IPS-18a (cell line): ENCODE data around the gene SRP54.

Experiments used
- H3K27ac ChIP-seq: one replicate; pipeline ENCODE4 v1.5.1; 2013; ENCODE audit warnings: low read length
- H3K27me3 ChIP-seq: one replicate; pipeline ENCODE4 v1.6.1; 2013; ENCODE audit warnings: mild to moderate bottlenecking, low read length; ENCODE audit not compliant: control insufficient read depth, insufficient read depth
- H3K36me3 ChIP-seq: one replicate; pipeline ENCODE4 v1.6.1; 2013; ENCODE audit warnings: low read depth, low read length; ENCODE audit not compliant: control insufficient read depth
- H3K4me1 ChIP-seq: one replicate; pipeline ENCODE4 v1.6.1; 2013; ENCODE audit warnings: low read depth, low read length; ENCODE audit not compliant: control insufficient read depth
- H3K4me3 ChIP-seq: one replicate; pipeline ENCODE4 v1.5.1; 2013; ENCODE audit warnings: low read length
- H3K9ac ChIP-seq: one replicate; pipeline ENCODE4 v1.6.1; 2013; ENCODE audit warnings: mild to moderate bottlenecking, low read length, moderate library complexity
- H3K9me3 ChIP-seq: one replicate; pipeline ENCODE4 v1.6.1; 2013; ENCODE audit warnings: low read depth, low read length; ENCODE audit not compliant: control insufficient read depth

Gene SRP54

DNA sequence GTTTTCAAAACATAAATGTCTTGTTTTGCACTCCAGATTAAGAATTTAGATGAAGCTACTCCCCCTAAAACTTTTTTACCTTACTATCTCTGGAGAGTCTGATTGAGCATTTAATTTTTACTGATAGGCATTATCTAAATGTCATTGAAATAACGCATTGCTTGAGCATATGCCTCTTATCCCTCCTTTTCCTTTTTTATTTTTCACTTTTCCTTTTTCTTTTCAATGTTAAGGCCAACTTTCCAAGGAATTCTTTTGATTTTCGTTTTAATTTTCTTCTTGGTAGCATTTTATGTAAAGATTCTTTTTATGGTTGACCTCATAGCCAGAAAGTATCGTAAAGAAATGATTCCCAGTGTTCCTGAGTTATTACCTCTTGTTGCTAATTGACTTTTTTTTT, 2.9 kb downstream of the SRP54 start:
- H3K27ac ChIP-seq = no peak overlapping the region
- H3K9ac ChIP-seq = no peak overlapping the region
- H3K36me3 ChIP-seq = no peaks in the 10 kb centered on the region
- peaks cover 8% of the 10 kb centered on the region for H3K4me1 ChIP-seq
- H3K27me3 ChIP-seq = no peaks in the 10 kb centered on the region
- H3K9me3 ChIP-seq = no peaks in the 10 kb centered on the region
- H3K4me3 ChIP-seq = no peak overlapping the region

GRCh38 chr14:34987180-34987579, 4.4 kb downstream of the SRP54 start:
- Histone ChIP-seq H3K4me1 (peaks cover 8% of the 10 kb centered on the region), H3K9ac (no peak overlapping the region), H3K36me3 (no peaks in the 10 kb centered on the region), H3K4me3 (no peak overlapping the region), H3K27ac (no peak overlapping the region), H3K9me3 (no peaks in the 10 kb centered on the region), H3K27me3 (no peaks in the 10 kb centered on the region)

GRCh38 chr14:34989762-34990161, 7.0 kb downstream of the SRP54 start:
- H3K4me3 ChIP-seq = no peak overlapping the region
- no peaks in the 10 kb centered on the region for H3K4me1 ChIP-seq
- no peak overlapping the region for H3K27ac ChIP-seq
- no peaks in the 10 kb centered on the region for H3K27me3 ChIP-seq
- no peaks in the 10 kb centered on the region for H3K36me3 ChIP-seq
- no peak overlapping the region for H3K9ac ChIP-seq
- H3K9me3 ChIP-seq = no peaks in the 10 kb centered on the region

- Histone ChIP-seq H3K4me3 (no peak overlapping the region), H3K27ac (no peak overlapping the region), H3K36me3 (no peaks in the 10 kb centered on the region), H3K27me3 (no peaks in the 10 kb centered on the region), H3K9me3 (no peaks in the 10 kb centered on the region), H3K4me1 (no peaks in the 10 kb centered on the region), H3K9ac (no peak overlapping the region)
These were observed 10.6 kb downstream of the SRP54 start for GRCh38 chr14:34993426-34993825.

DNA sequence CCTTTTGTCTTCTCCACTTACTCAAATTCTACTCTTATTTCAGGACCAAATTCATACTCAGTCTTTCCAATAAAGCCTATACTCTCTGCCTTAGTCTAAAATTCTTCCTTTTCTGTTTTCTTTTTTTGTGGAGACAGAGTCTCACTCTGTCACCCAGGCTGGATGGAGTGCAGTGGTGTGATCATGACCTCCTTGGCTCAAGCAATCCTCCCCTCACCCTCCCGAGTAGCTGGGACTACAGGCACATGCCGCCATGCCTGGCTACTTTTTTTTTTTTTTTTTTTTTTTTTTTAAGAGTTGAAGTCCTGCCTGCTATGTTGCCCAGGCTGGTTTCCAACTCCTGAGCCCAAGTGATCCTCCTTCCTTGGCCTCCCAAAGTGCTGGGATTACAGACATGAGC, 11.9 kb downstream of the SRP54 start:
- Histone ChIP-seq H3K36me3 (no peaks in the 10 kb centered on the region), H3K9ac (no peak overlapping the region), H3K9me3 (no peaks in the 10 kb centered on the region), H3K27ac (no peak overlapping the region), H3K4me3 (no peak overlapping the region), H3K27me3 (no peaks in the 10 kb centered on the region), H3K4me1 (no peaks in the 10 kb centered on the region)

DNA sequence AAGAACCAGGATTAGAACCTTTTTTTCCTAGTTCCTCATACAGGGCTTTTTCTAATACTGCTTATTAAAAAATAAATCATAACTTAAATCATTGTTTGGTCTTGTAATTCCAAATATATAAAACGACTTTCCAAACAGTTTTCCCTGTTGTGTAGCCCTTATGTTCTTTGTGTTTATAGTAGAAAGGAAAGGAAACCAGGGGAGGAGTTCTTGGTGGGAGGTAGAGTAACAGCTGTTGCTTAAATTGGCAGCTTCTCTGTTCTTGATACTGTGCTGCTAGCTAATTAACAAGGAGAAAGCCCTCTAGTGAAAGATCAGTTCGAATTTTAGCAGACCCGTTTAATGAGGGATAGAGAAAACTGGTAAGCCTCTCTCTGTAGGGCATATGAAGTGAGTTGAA, 15.0 kb downstream of the SRP54 start:
- no peaks in the 10 kb centered on the region for H3K4me1 ChIP-seq
- peaks cover 10% of the 10 kb centered on the region for H3K36me3 ChIP-seq
- H3K9ac ChIP-seq = no peak overlapping the region
- no peaks in the 10 kb centered on the region for H3K9me3 ChIP-seq
- no peak overlapping the region for H3K4me3 ChIP-seq
- H3K27ac ChIP-seq = no peak overlapping the region
- H3K27me3 ChIP-seq = no peaks in the 10 kb centered on the region

GRCh38 chr14:34999500-34999899, 16.7 kb downstream of the SRP54 start:
- H3K36me3 ChIP-seq = peaks cover 10% of the 10 kb centered on the region
- H3K4me3 ChIP-seq = no peak overlapping the region
- no peaks in the 10 kb centered on the region for H3K9me3 ChIP-seq
- H3K27me3 ChIP-seq = no peaks in the 10 kb centered on the region
- no peak overlapping the region for H3K27ac ChIP-seq
- H3K4me1 ChIP-seq = no peaks in the 10 kb centered on the region
- no peak overlapping the region for H3K9ac ChIP-seq

GRCh38 chr14:35001621-35002020, 18.8 kb downstream of the SRP54 start:
- peaks cover 10% of the 10 kb centered on the region for H3K36me3 ChIP-seq
- H3K4me3 ChIP-seq = no peak overlapping the region
- no peak overlapping the region for H3K27ac ChIP-seq
- no peaks in the 10 kb centered on the region for H3K9me3 ChIP-seq
- H3K9ac ChIP-seq = no peak overlapping the region
- no peaks in the 10 kb centered on the region for H3K27me3 ChIP-seq
- no peaks in the 10 kb centered on the region for H3K4me1 ChIP-seq

DNA sequence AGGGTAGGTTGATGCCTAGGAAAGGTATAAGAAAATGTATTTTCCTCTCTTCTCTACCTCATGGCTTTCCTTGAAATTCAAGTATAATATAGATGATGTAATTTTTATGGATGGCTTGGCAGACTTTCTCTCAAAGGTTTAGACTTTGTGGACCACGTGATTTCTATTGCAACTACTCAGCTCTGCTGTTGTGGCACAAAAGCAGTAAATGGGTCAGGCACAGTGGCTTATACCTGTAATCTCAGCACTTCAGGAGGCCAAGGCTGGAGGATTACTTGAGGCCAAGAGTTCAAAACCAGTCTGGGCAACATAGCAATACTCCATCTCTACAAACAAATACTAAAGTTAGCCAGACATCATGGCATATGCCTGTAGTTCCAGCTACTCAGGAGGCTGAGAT, 22.0 kb downstream of the SRP54 start:
- H3K4me1 ChIP-seq = no peaks in the 10 kb centered on the region
- H3K36me3 ChIP-seq = peaks cover 13% of the 10 kb centered on the region
- no peaks in the 10 kb centered on the region for H3K27me3 ChIP-seq
- H3K27ac ChIP-seq = no peak overlapping the region
- no peaks in the 10 kb centered on the region for H3K9me3 ChIP-seq
- H3K4me3 ChIP-seq = no peak overlapping the region
- no peak overlapping the region for H3K9ac ChIP-seq

DNA sequence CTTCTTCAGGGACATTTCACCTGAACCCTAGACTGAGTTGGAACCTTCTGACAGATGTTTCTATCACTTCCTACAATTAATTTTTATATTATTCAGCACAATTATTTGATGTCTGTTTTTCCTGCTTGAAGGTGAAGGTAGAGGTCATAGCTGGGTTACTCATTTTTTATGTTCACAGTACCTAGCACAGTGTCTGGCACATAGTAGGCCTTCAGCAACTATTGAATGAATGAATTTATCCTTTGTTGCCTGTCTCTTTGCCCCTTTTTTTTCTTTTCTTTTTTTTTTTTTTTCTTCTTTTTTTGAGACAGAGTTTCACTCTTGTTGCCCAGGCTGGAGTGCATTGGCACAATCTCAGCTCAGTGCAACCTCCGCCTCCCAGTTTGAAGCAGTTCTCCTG, 33.8 kb downstream of the SRP54 start:
- Histone ChIP-seq H3K27me3 (no peaks in the 10 kb centered on the region), H3K36me3 (peaks cover 39% of the 10 kb centered on the region), H3K4me1 (no peaks in the 10 kb centered on the region), H3K4me3 (no peak overlapping the region), H3K27ac (no peak overlapping the region), H3K9ac (no peak overlapping the region), H3K9me3 (no peaks in the 10 kb centered on the region)

- no peak overlapping the region for H3K27ac ChIP-seq
- H3K4me3 ChIP-seq = no peak overlapping the region
- H3K27me3 ChIP-seq = no peaks in the 10 kb centered on the region
- H3K36me3 ChIP-seq = peaks cover 19% of the 10 kb centered on the region
- H3K9me3 ChIP-seq = no peaks in the 10 kb centered on the region
- H3K9ac ChIP-seq = no peak overlapping the region
- no peaks in the 10 kb centered on the region for H3K4me1 ChIP-seq
These were observed 37.9 kb downstream of the SRP54 start for GRCh38 chr14:35020713-35021112.

DNA sequence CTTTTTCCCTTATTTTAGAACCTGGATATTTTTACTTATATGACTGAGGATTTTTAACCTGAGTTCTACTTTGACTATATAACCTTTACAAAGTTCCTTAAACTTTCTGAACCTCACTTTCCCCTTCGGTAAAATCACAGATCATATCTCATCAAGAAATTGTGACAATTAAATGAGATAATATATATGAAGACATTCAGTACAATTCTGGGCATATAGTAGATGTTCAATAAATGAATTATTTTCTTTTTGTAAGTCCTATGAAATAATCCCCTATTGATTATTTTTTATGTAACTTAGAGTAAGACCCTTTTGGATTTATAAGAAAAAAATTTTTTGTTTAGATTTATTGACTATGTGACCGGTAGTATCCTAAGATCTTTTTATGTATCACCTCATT, 45.6 kb downstream of the SRP54 start:
- H3K27me3 ChIP-seq = no peaks in the 10 kb centered on the region
- H3K9me3 ChIP-seq = no peaks in the 10 kb centered on the region
- peaks cover 17% of the 10 kb centered on the region for H3K36me3 ChIP-seq
- H3K4me1 ChIP-seq = no peaks in the 10 kb centered on the region
- H3K9ac ChIP-seq = no peak overlapping the region
- no peak overlapping the region for H3K4me3 ChIP-seq
- H3K27ac ChIP-seq = no peak overlapping the region
